Trophoblast cell (in vitro differentiated cells and primary cell): ENCODE data around the gene LARP6.

Experiments
- DNase-seq, 2 donors: peaks; one replicate each; pipeline ENCODE4 v3.0.0-alpha.2; 2016
- H2AFZ ChIP-seq: 2 replicates; pipeline ENCODE4 v1.6.1; 2013; ENCODE audit warnings: low read length, moderate library complexity, mild to moderate bottlenecking; ENCODE audit not compliant: insufficient read depth, poor library complexity
- H2AK5ac ChIP-seq: 2 replicates; pipeline ENCODE4 v1.6.1; 2013; ENCODE audit warnings: mild to moderate bottlenecking, low read length
- H2BK120ac ChIP-seq: 2 replicates; pipeline ENCODE4 v1.6.1; 2013; ENCODE audit warnings: low read length, mild to moderate bottlenecking, moderate library complexity; ENCODE audit not compliant: insufficient read depth, poor library complexity
- H2BK12ac ChIP-seq: 2 replicates; pipeline ENCODE4 v1.6.1; 2013; ENCODE audit warnings: mild to moderate bottlenecking, low read length, moderate library complexity
- H2BK5ac ChIP-seq: 2 replicates; pipeline ENCODE4 v1.6.1; 2013; ENCODE audit warnings: low read length, low read depth, moderate library complexity, mild to moderate bottlenecking; ENCODE audit not compliant: poor library complexity
- H3K14ac ChIP-seq: 2 replicates; pipeline ENCODE4 v1.6.1; 2013; ENCODE audit warnings: mild to moderate bottlenecking, low read length
- H3K18ac ChIP-seq: 2 replicates; pipeline ENCODE4 v1.6.1; 2013; ENCODE audit warnings: mild to moderate bottlenecking, low read length
- H3K23ac ChIP-seq: 2 replicates; pipeline ENCODE4 v1.6.1; 2013; ENCODE audit warnings: low read length
- H3K27ac ChIP-seq: 2 replicates; pipeline ENCODE4 v1.5.1; 2013; ENCODE audit warnings: low read depth, mild to moderate bottlenecking, inconsistent platforms, low read length, moderate library complexity
- H3K27me3 ChIP-seq: 2 replicates; pipeline ENCODE4 v1.6.1; 2013; ENCODE audit warnings: inconsistent platforms, mild to moderate bottlenecking, low read length, moderate library complexity; ENCODE audit not compliant: insufficient read depth
- H3K36me3 ChIP-seq, 2 experiments: 1 replicate in 1 of 2; 2 replicates in 1 of 2; pipeline ENCODE4 v1.6.1; 2013; ENCODE audit warnings: low read length in 2 of 2, mild to moderate bottlenecking in 2 of 2, moderate library complexity in 1 of 2; ENCODE audit not compliant: insufficient read depth in 2 of 2, control insufficient read depth in 1 of 2
- H3K4ac ChIP-seq: 2 replicates; pipeline ENCODE4 v1.6.1; 2013; ENCODE audit warnings: low read depth, mild to moderate bottlenecking, low read length, moderate library complexity
- H3K4me1 ChIP-seq, 2 experiments: 1 replicate in 1 of 2; 2 replicates in 1 of 2; pipeline ENCODE4 v1.6.1; 2013; ENCODE audit warnings: low read length in 2 of 2, mild to moderate bottlenecking in 2 of 2, moderate library complexity in 1 of 2; ENCODE audit not compliant: insufficient read depth in 2 of 2, control insufficient read depth in 1 of 2
- H3K4me2 ChIP-seq: 2 replicates; pipeline ENCODE4 v1.6.1; 2013; ENCODE audit warnings: inconsistent platforms, mild to moderate bottlenecking, low read length, moderate library complexity
- H3K4me3 ChIP-seq: 2 replicates; pipeline ENCODE4 v1.5.1; 2013; ENCODE audit warnings: mild to moderate bottlenecking, low read depth, low read length, inconsistent platforms
- H3K79me1 ChIP-seq: one replicate; pipeline ENCODE4 v1.6.1; 2013; ENCODE audit warnings: low read length
- H3K79me2 ChIP-seq: 2 replicates; pipeline ENCODE4 v1.6.1; 2013; ENCODE audit warnings: low read length, mild to moderate bottlenecking; ENCODE audit not compliant: control insufficient read depth, insufficient read depth, poor library complexity
- H3K9ac ChIP-seq: 2 replicates; pipeline ENCODE4 v1.6.1; 2013; ENCODE audit warnings: mild to moderate bottlenecking, low read length
- H3K9me3 ChIP-seq: 2 replicates; pipeline ENCODE4 v1.6.1; 2013; ENCODE audit warnings: low read depth, mild to moderate bottlenecking, control low read depth, inconsistent platforms, low read length; ENCODE audit not compliant: insufficient read depth
- H4K12ac ChIP-seq: 2 replicates; pipeline ENCODE4 v1.6.1; 2013; ENCODE audit warnings: low read depth, mild to moderate bottlenecking, low read length, moderate library complexity
- H4K8ac ChIP-seq: 2 replicates; pipeline ENCODE4 v1.6.1; 2013; ENCODE audit warnings: low read depth, mild to moderate bottlenecking, low read length, moderate library complexity
- H4K91ac ChIP-seq: one replicate; pipeline ENCODE4 v1.6.1; 2013; ENCODE audit warnings: low read depth, mild to moderate bottlenecking, low read length, moderate library complexity
- WGBS: extraction: QIAGEN DNeasy Blood & Tissue Kit; methylation state at CpG from one replicate; pipeline ENCODE4 v1.1.7; 2013; ENCODE audit warnings: missing lambda C conversion rate; ENCODE audit not compliant: insufficient read length, insufficient coverage; ENCODE audit errors: extremely low coverage; 5-methylcytosine and 5-hydroxymethylcytosine counted together

LARP6 gene

GRCh38 chr15:70857562-70858285 lies 3.8 kb upstream of the LARP6 start:
- no peak overlapping the region for H2BK120ac ChIP-seq
- no peak for DNase-seq
- no peak overlapping the region for H4K91ac ChIP-seq
- H3K36me3 ChIP-seq = no peaks in the 10 kb centered on the region
- no peak overlapping the region for H3K4me3 ChIP-seq
- H3K79me2 ChIP-seq = peaks cover 3% of the 10 kb centered on the region
- peaks cover 8% of the 10 kb centered on the region for H3K79me1 ChIP-seq
- H3K9me3 ChIP-seq = no peaks in the 10 kb centered on the region
- H3K4me2 ChIP-seq = no peak overlapping the region
- H3K18ac ChIP-seq = no peak overlapping the region
- H2AK5ac ChIP-seq = no peak overlapping the region
- H3K4ac ChIP-seq = no peak overlapping the region
- peaks cover 7% of the 10 kb centered on the region for H3K27me3 ChIP-seq
- no peak overlapping the region for H2BK5ac ChIP-seq
- H2AFZ ChIP-seq = no peak overlapping the region
- H3K9ac ChIP-seq = no peak overlapping the region
- no peak overlapping the region for H2BK12ac ChIP-seq
- H4K8ac ChIP-seq = no peak overlapping the region
- H4K12ac ChIP-seq = no peak overlapping the region
- peaks cover 0 to 10% of the 10 kb centered on the region in 2 experiments for H3K4me1 ChIP-seq
- WGBS = no CpG with 5 or more reads among the region's 3 CpGs
- H3K14ac ChIP-seq = no peak overlapping the region
- H3K23ac ChIP-seq = no peak overlapping the region
- no peak overlapping the region for H3K27ac ChIP-seq

GRCh38 chr15:70856884-70857561 lies 3.1 kb upstream of the LARP6 start:
- no peak overlapping the region for H2AK5ac ChIP-seq
- no peak overlapping the region for H3K14ac ChIP-seq
- H3K79me1 ChIP-seq = peaks cover 8% of the 10 kb centered on the region
- no peak overlapping the region for H2BK12ac ChIP-seq
- no peak overlapping the region for H3K4ac ChIP-seq
- no peak overlapping the region for H4K91ac ChIP-seq
- no peak overlapping the region for H3K23ac ChIP-seq
- WGBS = no CpG with 5 or more reads among the region's 5 CpGs
- no peaks in the 10 kb centered on the region for H3K9me3 ChIP-seq
- no peak overlapping the region for H3K4me3 ChIP-seq
- H3K4me2 ChIP-seq = no peak overlapping the region
- H4K8ac ChIP-seq = no peak overlapping the region
- H4K12ac ChIP-seq = no peak overlapping the region
- peaks cover 3% of the 10 kb centered on the region for H3K79me2 ChIP-seq
- no peak overlapping the region for H3K27ac ChIP-seq
- H3K27me3 ChIP-seq = peaks cover 7% of the 10 kb centered on the region
- no peak overlapping the region for H2BK5ac ChIP-seq
- DNase-seq = peak in 1 of 2 donors; percentile 14
- H3K4me1 ChIP-seq = peaks cover 0 to 12% of the 10 kb centered on the region in 2 experiments
- H2BK120ac ChIP-seq = no peak overlapping the region
- no peak overlapping the region for H3K9ac ChIP-seq
- no peak overlapping the region for H3K18ac ChIP-seq
- peaks cover 0 to under 1% of the 10 kb centered on the region in 2 experiments for H3K36me3 ChIP-seq
- H2AFZ ChIP-seq = no peak overlapping the region

- H2BK12ac ChIP-seq = no peak overlapping the region
- H3K23ac ChIP-seq = no peak overlapping the region
- H3K14ac ChIP-seq = no peak overlapping the region
- no peak for DNase-seq
- H3K9me3 ChIP-seq = no peaks in the 10 kb centered on the region
- H3K4me2 ChIP-seq = no peak overlapping the region
- peaks cover 7% of the 10 kb centered on the region for H3K27me3 ChIP-seq
- no peak overlapping the region for H2AFZ ChIP-seq
- H2BK120ac ChIP-seq = no peak overlapping the region
- H2AK5ac ChIP-seq = no peak overlapping the region
- H4K8ac ChIP-seq = no peak overlapping the region
- no peak overlapping the region for H3K9ac ChIP-seq
- no peak overlapping the region for H4K91ac ChIP-seq
- no peak overlapping the region for H3K4me3 ChIP-seq
- peaks cover 0 to 12% of the 10 kb centered on the region in 2 experiments for H3K4me1 ChIP-seq
- peaks cover 0 to 4% of the 10 kb centered on the region in 2 experiments for H3K36me3 ChIP-seq
- no peak overlapping the region for H3K27ac ChIP-seq
- H4K12ac ChIP-seq = no peak overlapping the region
- no peak overlapping the region for H2BK5ac ChIP-seq
- no CpG with 5 or more reads among the region's 7 CpGs for WGBS
- peaks cover 3% of the 10 kb centered on the region for H3K79me2 ChIP-seq
- no peak overlapping the region for H3K4ac ChIP-seq
- H3K79me1 ChIP-seq = peaks cover 8% of the 10 kb centered on the region
- no peak overlapping the region for H3K18ac ChIP-seq
These were observed 2.4 kb upstream of the LARP6 start for GRCh38 chr15:70856177-70856883.

GRCh38 chr15:70855764-70856163 lies 1.8 kb upstream of the LARP6 start:
- Histone ChIP-seq H4K8ac (no peak overlapping the region), H3K4me2 (no peak overlapping the region), H3K36me3 (peaks cover 0 to 4% of the 10 kb centered on the region in 2 experiments), H3K27me3 (peaks cover 7% of the 10 kb centered on the region), H3K9me3 (no peaks in the 10 kb centered on the region), H3K79me1 (peaks cover 8% of the 10 kb centered on the region), H3K9ac (no peak overlapping the region), H3K79me2 (peaks cover 3% of the 10 kb centered on the region), H3K23ac (no peak overlapping the region), H2AFZ (no peak overlapping the region), H2BK12ac (no peak overlapping the region), H3K4me1 (peaks cover 0 to 12% of the 10 kb centered on the region in 2 experiments), H4K12ac (no peak overlapping the region), H3K18ac (no peak overlapping the region), H2AK5ac (no peak overlapping the region), H3K27ac (no peak overlapping the region), H3K4me3 (no peak overlapping the region), H2BK120ac (no peak overlapping the region), H3K4ac (no peak overlapping the region), H4K91ac (no peak overlapping the region), H2BK5ac (no peak overlapping the region), H3K14ac (no peak overlapping the region)
- DNase-seq = no peak
- no CpG with 5 or more reads among the region's 2 CpGs for WGBS
